OCI-LY7 (cell line): ENCODE data around the gene PSTPIP2.

ENCODE experiments used
- CTCF ChIP-seq: fragments of 200-600 bp; sonication (generic); conservative IDR thresholded peaks from 2 replicates; pipeline ENCODE4 v1.5.1; 2014; ENCODE audit warnings: mild to moderate bottlenecking, antibody characterized with exemption, low read length, moderate library complexity, mixed read lengths
- EZH2phosphoT487 ChIP-seq: fragments of 200-600 bp; sonication (generic); IDR thresholded peaks from 2 replicates; pipeline ENCODE4 v1.6.1; 2018; ENCODE audit warnings: low read depth, borderline replicate concordance, mild to moderate bottlenecking, mixed run types, antibody characterized with exemption, low read length, moderate library complexity, mixed read lengths

- TF ChIP-seq CTCF (no peak), EZH2phosphoT487 (no peak)
These were observed 37.3 kb upstream of the PSTPIP2 start for GRCh38 chr18:46109386-46109785.
